K562 (cell line): Measurements from ENCODE around the gene TRANK1. TPM values are rescaled to one million over a fixed set of nuclear protein-coding genes. Genes with fewer than 3 reads are reported as not detected.

ENCODE experiments used
- CC2D1A ChIP-seq: fragments of 450-650 bp; IDR thresholded peaks from 2 replicates; pipeline ENCODE4 v1.6.1; 2017; ENCODE audit warnings: mild to moderate bottlenecking
- GTF2E2 ChIP-seq: fragments of 200-800 bp; sonication (Bioruptor generic); IDR thresholded peaks from 2 replicates; pipeline ENCODE4 v1.6.1; 2016; ENCODE audit warnings: missing genetic modification characterization, missing compliant biosample characterization
- MEF2D ChIP-seq: conservative IDR thresholded peaks from 2 replicates; pipeline ENCODE4 v1.6.1; 2016; ENCODE audit warnings: low read depth, missing genetic modification characterization, missing compliant biosample characterization
- NEUROD1 ChIP-seq: fragments of 150-350 bp; IDR thresholded peaks from 2 replicates; pipeline ENCODE4 v1.6.1; 2014; ENCODE audit warnings: borderline replicate concordance, low read length, low read depth; ENCODE audit not compliant: partially characterized antibody
- RBM25 ChIP-seq: fragments of 200-400 bp; formaldehyde crosslinking; IDR thresholded peaks from 2 replicates; pipeline ENCODE4 v1.6.1; 2018; ENCODE audit warnings: low read length, low read depth, moderate library complexity; ENCODE audit not compliant: severe bottlenecking
- RCOR1 ChIP-seq, 2 experiments: IDR thresholded peaks; 2 replicates each; pipeline ENCODE4 v1.6.1; 2012; ENCODE audit warnings: low read depth in 2 of 2, low read length in 2 of 2, borderline replicate concordance in 1 of 2, improper control_type of control experiment in 1 of 2
- RNF2 ChIP-seq: sonication (generic); IDR thresholded peaks from 2 replicates; pipeline ENCODE4 v1.6.1; 2016
- SIX5 ChIP-seq, 2 experiments: IDR thresholded peaks; 2 replicates each; pipeline ENCODE4 v1.6.1; 2011; ENCODE audit warnings: low read length in 2 of 2, borderline replicate concordance in 1 of 2, low read depth in 1 of 2, mild to moderate bottlenecking in 1 of 2, moderate library complexity in 1 of 2; ENCODE audit not compliant: insufficient read depth in 1 of 2
- TARDBP ChIP-seq: fragments of 450-650 bp; IDR thresholded peaks from 2 replicates; pipeline ENCODE4 v1.6.1; 2016
- ZNF347 ChIP-seq: fragments of 450-650 bp; formaldehyde crosslinking; IDR thresholded peaks from 2 replicates; pipeline ENCODE4 v1.4.0; 2020; ENCODE audit warnings: low read depth, mild to moderate bottlenecking, moderate library complexity
- polyA plus RNA-seq, 8 experiments: library from polyadenylated mRNA; depleted of rRNA in 4 of 8; stranded (reverse) in 5 of 8; unstranded in 3 of 8; fragments of >200 nt; fragmentation: Nextera tagmentation in 2 of 8; fragmentation: Illumina TruSeq in 1 of 8; extraction: Ambion mirVana in 2 of 8; extraction: Trizol in 1 of 8; gene quantifications; 2 replicates each; pipeline versions ENCODE4 v1.2.1 to v1.2.3, GENCODE V29; 2011 to 2014; ENCODE audit warnings: inconsistent platforms in 1 of 8, missing spikeins in 1 of 8
- total RNA-seq, 7 experiments: library from RNA; depleted of rRNA in 6 of 7; stranded (reverse); fragments of >200 nt in 6 of 7; fragmentation: Illumina TruSeq in 2 of 7; extraction: Trizol in 2 of 7; gene quantifications; 2 replicates each; pipeline versions ENCODE4 v1.2.1 to v1.2.3, GENCODE V29; 2011 to 2021; ENCODE audit warnings: low replicate concordance in 1 of 7
- TF ChIP-seq, protein P1 (sequence below), 2 experiments: IDR thresholded peaks; 2 replicates each; pipeline ENCODE4 v1.6.1; 2011; ENCODE audit warnings: borderline replicate concordance in 1 of 2, control low read depth in 1 of 2, low read depth in 1 of 2, low read length in 1 of 2, mild to moderate bottlenecking in 1 of 2, mixed read lengths in 1 of 2, moderate library complexity in 1 of 2; ENCODE audit not compliant: insufficient read depth in 1 of 2, insufficient read length in 1 of 2, poor library complexity in 1 of 2, severe bottlenecking in 1 of 2; ENCODE audit errors: extremely low read depth in 1 of 2
- TF ChIP-seq, protein P2 (sequence below), 3 experiments: fragments of 200-800 bp in 1 of 3; sonication (Bioruptor generic) in 1 of 3; sonication (generic) in 1 of 3; formaldehyde crosslinking in 1 of 3; IDR thresholded peaks; 2 replicates each; pipeline versions ENCODE4 v1.6.1 to v1.8.0; 2016 to 2022; ENCODE audit warnings: mild to moderate bottlenecking in 2 of 3, missing compliant biosample characterization in 2 of 3, missing genetic modification characterization in 2 of 3, missing genetic modification reagents in 1 of 3
- TF ChIP-seq, protein P3 (sequence below): fragments of 450-650 bp; formaldehyde crosslinking; IDR thresholded peaks from 2 replicates; pipeline ENCODE4 v1.4.0; 2022; ENCODE audit warnings: missing genetic modification characterization
- TF ChIP-seq, protein P4 (sequence below): fragments of 450-650 bp; conservative IDR thresholded peaks from 2 replicates; pipeline ENCODE4 v1.6.1; 2016; ENCODE audit warnings: missing genetic modification characterization, low read depth, mild to moderate bottlenecking, control low read depth, missing compliant biosample characterization
- TF ChIP-seq, protein P5 (sequence below): IDR thresholded peaks from 2 replicates; pipeline ENCODE4 v1.6.1; 2014; ENCODE audit warnings: antibody characterized with exemption
- TF ChIP-seq, protein P6 (sequence below): fragments of 250-450 bp; sonication (Bioruptor Pico); IDR thresholded peaks from 2 replicates; pipeline ENCODE4 v1.8.0; 2021; ENCODE audit warnings: moderate library complexity, mild to moderate bottlenecking, inconsistent platforms
- TF ChIP-seq, protein P7 (sequence below): sonication (generic); formaldehyde crosslinking; IDR thresholded peaks from 2 replicates; pipeline ENCODE4 v1.8.0; 2022; ENCODE audit warnings: mild to moderate bottlenecking, missing genetic modification reagents

TRANK1 gene
- total and polyA plus RNA-seq, 9 of the 15 experiments (the other 6 are each of a cell fraction or from before 2014, with no cell fraction given), result 0.41 to 5.3 (median 2.1) TPM

DNA sequence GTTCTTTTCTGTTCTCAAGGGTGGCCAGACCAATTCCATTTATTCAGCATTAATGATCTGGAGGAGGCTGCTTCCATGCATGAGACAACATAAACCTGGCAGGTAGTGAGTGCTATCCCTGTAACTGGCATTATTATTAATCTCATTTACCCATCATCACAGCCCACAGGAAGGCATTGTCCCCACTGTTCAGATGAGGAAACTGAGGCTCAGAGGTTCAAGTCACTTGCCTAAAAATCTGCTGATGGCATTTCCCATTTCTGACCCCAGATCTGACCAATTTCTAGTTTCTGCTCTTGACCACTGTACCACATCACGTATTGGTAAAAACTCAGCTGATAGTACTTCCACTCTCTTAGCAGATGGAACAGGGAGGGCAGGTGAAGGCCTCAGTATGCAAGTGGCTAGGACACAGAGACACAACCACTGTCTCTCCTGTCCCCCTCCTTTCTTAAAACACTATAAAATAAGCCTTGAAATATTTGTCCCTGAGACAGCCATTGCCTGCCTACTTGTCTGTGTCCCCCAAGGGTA, 36.1 kb downstream of the TRANK1 start (continued):
- no peak for TF ChIP-seq SIX5 (IDR thresholded peaks at IDR 0.05; ENCODE audit: borderline replicate concordance in 1 of 2, insufficient read depth in 1 of 2, low read depth in 1 of 2, low read length in 2 of 2)
- TF ChIP-seq, protein P1, sequence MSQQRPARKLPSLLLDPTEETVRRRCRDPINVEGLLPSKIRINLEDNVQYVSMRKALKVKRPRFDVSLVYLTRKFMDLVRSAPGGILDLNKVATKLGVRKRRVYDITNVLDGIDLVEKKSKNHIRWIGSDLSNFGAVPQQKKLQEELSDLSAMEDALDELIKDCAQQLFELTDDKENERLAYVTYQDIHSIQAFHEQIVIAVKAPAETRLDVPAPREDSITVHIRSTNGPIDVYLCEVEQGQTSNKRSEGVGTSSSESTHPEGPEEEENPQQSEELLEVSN (IDR thresholded peaks at IDR 0.05; ENCODE audit: borderline replicate concordance in 1 of 2, extremely low read depth in 1 of 2, insufficient read depth in 1 of 2, insufficient read length in 1 of 2, low read depth in 1 of 2, low read length in 1 of 2, poor library complexity in 1 of 2, severe bottlenecking in 1 of 2), result no peak
- TF ChIP-seq, protein P2, sequence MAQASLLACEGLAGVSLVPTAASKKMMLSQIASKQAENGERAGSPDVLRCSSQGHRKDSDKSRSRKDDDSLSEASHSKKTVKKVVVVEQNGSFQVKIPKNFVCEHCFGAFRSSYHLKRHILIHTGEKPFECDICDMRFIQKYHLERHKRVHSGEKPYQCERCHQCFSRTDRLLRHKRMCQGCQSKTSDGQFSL (CRISPR knock-in tag; IDR thresholded peaks at IDR 0.05), result no peak
- TF ChIP-seq, protein P2 (tag; IDR thresholded peaks at IDR 0.05), result no peak
- TF ChIP-seq, protein P3, sequence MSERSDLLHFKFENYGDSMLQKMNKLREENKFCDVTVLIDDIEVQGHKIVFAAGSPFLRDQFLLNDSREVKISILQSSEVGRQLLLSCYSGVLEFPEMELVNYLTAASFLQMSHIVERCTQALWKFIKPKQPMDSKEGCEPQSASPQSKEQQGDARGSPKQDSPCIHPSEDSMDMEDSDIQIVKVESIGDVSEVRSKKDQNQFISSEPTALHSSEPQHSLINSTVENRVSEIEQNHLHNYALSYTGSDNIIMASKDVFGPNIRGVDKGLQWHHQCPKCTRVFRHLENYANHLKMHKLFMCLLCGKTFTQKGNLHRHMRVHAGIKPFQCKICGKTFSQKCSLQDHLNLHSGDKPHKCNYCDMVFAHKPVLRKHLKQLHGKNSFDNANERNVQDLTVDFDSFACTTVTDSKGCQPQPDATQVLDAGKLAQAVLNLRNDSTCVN, result no peak
- TF ChIP-seq ZNF347 (CRISPR knock-in tag), result no peak
- TF ChIP-seq RCOR1 (IDR thresholded peaks at IDR 0.05; ENCODE audit: borderline replicate concordance in 1 of 2, low read depth in 2 of 2, low read length in 2 of 2), result peak in 1 of 2 experiments; percentile 4; a peak in 1 of 4 replicates
- no peak for TF ChIP-seq NEUROD1
- no peak for TF ChIP-seq GTF2E2 (tag)
- TF ChIP-seq, protein P4, sequence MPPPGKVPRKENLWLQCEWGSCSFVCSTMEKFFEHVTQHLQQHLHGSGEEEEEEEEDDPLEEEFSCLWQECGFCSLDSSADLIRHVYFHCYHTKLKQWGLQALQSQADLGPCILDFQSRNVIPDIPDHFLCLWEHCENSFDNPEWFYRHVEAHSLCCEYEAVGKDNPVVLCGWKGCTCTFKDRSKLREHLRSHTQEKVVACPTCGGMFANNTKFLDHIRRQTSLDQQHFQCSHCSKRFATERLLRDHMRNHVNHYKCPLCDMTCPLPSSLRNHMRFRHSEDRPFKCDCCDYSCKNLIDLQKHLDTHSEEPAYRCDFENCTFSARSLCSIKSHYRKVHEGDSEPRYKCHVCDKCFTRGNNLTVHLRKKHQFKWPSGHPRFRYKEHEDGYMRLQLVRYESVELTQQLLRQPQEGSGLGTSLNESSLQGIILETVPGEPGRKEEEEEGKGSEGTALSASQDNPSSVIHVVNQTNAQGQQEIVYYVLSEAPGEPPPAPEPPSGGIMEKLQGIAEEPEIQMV (tag), result no peak
- no peak for TF ChIP-seq TARDBP
- TF ChIP-seq, protein P5, sequence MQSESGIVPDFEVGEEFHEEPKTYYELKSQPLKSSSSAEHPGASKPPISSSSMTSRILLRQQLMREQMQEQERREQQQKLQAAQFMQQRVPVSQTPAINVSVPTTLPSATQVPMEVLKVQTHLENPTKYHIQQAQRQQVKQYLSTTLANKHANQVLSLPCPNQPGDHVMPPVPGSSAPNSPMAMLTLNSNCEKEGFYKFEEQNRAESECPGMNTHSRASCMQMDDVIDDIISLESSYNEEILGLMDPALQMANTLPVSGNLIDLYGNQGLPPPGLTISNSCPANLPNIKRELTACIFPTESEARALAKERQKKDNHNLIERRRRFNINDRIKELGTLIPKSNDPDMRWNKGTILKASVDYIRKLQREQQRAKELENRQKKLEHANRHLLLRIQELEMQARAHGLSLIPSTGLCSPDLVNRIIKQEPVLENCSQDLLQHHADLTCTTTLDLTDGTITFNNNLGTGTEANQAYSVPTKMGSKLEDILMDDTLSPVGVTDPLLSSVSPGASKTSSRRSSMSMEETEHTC, result no peak
- TF ChIP-seq, protein P6, sequence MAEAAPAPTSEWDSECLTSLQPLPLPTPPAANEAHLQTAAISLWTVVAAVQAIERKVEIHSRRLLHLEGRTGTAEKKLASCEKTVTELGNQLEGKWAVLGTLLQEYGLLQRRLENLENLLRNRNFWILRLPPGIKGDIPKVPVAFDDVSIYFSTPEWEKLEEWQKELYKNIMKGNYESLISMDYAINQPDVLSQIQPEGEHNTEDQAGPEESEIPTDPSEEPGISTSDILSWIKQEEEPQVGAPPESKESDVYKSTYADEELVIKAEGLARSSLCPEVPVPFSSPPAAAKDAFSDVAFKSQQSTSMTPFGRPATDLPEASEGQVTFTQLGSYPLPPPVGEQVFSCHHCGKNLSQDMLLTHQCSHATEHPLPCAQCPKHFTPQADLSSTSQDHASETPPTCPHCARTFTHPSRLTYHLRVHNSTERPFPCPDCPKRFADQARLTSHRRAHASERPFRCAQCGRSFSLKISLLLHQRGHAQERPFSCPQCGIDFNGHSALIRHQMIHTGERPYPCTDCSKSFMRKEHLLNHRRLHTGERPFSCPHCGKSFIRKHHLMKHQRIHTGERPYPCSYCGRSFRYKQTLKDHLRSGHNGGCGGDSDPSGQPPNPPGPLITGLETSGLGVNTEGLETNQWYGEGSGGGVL, result no peak
- 0 out of 2 replicates have a peak, but pooled peaks have one; percentile 9 for TF ChIP-seq MEF2D
- no peak for TF ChIP-seq RNF2
- TF ChIP-seq CC2D1A, result no peak
- TF ChIP-seq RBM25, result peak; percentile 88
- TF ChIP-seq, protein P7, sequence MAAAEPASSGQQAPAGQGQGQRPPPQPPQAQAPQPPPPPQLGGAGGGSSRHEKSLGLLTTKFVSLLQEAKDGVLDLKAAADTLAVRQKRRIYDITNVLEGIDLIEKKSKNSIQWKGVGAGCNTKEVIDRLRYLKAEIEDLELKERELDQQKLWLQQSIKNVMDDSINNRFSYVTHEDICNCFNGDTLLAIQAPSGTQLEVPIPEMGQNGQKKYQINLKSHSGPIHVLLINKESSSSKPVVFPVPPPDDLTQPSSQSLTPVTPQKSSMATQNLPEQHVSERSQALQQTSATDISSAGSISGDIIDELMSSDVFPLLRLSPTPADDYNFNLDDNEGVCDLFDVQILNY (CRISPR knock-in tag), result peak; percentile 51; the same call in 1 of the 2 replicates
